Glutamatergic neuron (in vitro differentiated cells): ENCODE measurements around the gene FMN1. TPM values are rescaled to one million over a fixed set of nuclear protein-coding genes. Genes with fewer than 3 reads are reported as not detected.
"Not testable (repeated sequence)": the region's sequence is repeated elsewhere in the genome, so short reads cannot be mapped to it uniquely, and the experiment has no call there.

ENCODE experiments used
- DNase-seq: peaks from one replicate; pipeline ENCODE4 v3.0.0; 2022
- H3K27ac Mint-ChIP-seq: one replicate; pipeline ENCODE4 v1.8.0; 2020; ENCODE audit warnings: mild to moderate bottlenecking, mixed read lengths, inconsistent platforms; ENCODE audit not compliant: unreplicated experiment
- H3K27me3 Mint-ChIP-seq: one replicate; pipeline ENCODE4 v1.8.0; 2020; ENCODE audit warnings: mild to moderate bottlenecking, moderate library complexity, mixed read lengths, inconsistent platforms; ENCODE audit not compliant: unreplicated experiment
- H3K36me3 Mint-ChIP-seq: one replicate; pipeline ENCODE4 v1.8.0; 2020; ENCODE audit warnings: mild to moderate bottlenecking, mixed read lengths, inconsistent platforms; ENCODE audit not compliant: unreplicated experiment
- H3K4me1 Mint-ChIP-seq: one replicate; pipeline ENCODE4 v1.8.0; 2020; ENCODE audit warnings: mild to moderate bottlenecking, low read depth, mixed read lengths, inconsistent platforms; ENCODE audit not compliant: unreplicated experiment
- H3K4me3 Mint-ChIP-seq: one replicate; pipeline ENCODE4 v1.8.0; 2020; ENCODE audit warnings: mild to moderate bottlenecking, mixed read lengths, inconsistent platforms; ENCODE audit not compliant: unreplicated experiment
- H3K9me3 Mint-ChIP-seq: one replicate; pipeline ENCODE4 v1.8.0; 2020; ENCODE audit warnings: mild to moderate bottlenecking, moderate library complexity, mixed read lengths, inconsistent platforms; ENCODE audit not compliant: unreplicated experiment
- CTCF ChIP-seq: fragments of 200-600 bp; sonication (generic); IDR thresholded peaks from one replicate; pipeline ENCODE4 v1.5.0; 2021; ENCODE audit not compliant: partially characterized antibody, unreplicated experiment
- total RNA-seq: library from RNA; stranded (reverse); fragmentation: NEBNext Ultra II Directional; extraction: Animal tissue kit (Norgen Biotek cat#: 25700); gene quantifications from one replicate; pipeline ENCODE4 v1.2.1, GENCODE V29; 2021; ENCODE audit not compliant: unreplicated experiment

FMN1 gene
- total RNA-seq, 1 donor from 2014 or later: 1.1 TPM

GRCh38 chr15:32853592-32853991, 340.9 kb downstream of the FMN1 start:
- Mint-ChIP-seq H3K27ac (no peak overlapping the region), H3K4me3 (no peak overlapping the region), H3K4me1 (no peaks in the 10 kb centered on the region), H3K9me3 (no peaks in the 10 kb centered on the region), H3K27me3 (no peaks in the 10 kb centered on the region), H3K36me3 (no peaks in the 10 kb centered on the region)
- no peak for DNase-seq
- TF ChIP-seq CTCF: no peak

GRCh38 chr15:32852771-32853170, 341.7 kb downstream of the FMN1 start:
- Mint-ChIP-seq H3K9me3 (no peaks in the 10 kb centered on the region), H3K4me1 (no peaks in the 10 kb centered on the region), H3K4me3 (no peak overlapping the region), H3K27me3 (no peaks in the 10 kb centered on the region), H3K36me3 (no peaks in the 10 kb centered on the region), H3K27ac (no peak overlapping the region)
- DNase-seq: no peak
- no peak for TF ChIP-seq CTCF

GRCh38 chr15:32852017-32852416, 342.5 kb downstream of the FMN1 start:
- Mint-ChIP-seq H3K27ac (no peak overlapping the region), H3K36me3 (no peaks in the 10 kb centered on the region), H3K4me3 (no peak overlapping the region), H3K4me1 (no peaks in the 10 kb centered on the region), H3K9me3 (no peaks in the 10 kb centered on the region), H3K27me3 (no peaks in the 10 kb centered on the region)
- no peak for DNase-seq
- no peak for TF ChIP-seq CTCF

GRCh38 chr15:32851572-32851971, 342.9 kb downstream of the FMN1 start:
- TF ChIP-seq CTCF: no peak
- Mint-ChIP-seq H3K27me3 (no peaks in the 10 kb centered on the region), H3K4me3 (no peak overlapping the region), H3K9me3 (no peaks in the 10 kb centered on the region), H3K4me1 (no peaks in the 10 kb centered on the region), H3K36me3 (no peaks in the 10 kb centered on the region), H3K27ac (no peak overlapping the region)
- DNase-seq: no peak

GRCh38 chr15:32849769-32850668, 344.5 kb downstream of the FMN1 start:
- H3K9me3 Mint-ChIP-seq: no peaks in the 10 kb centered on the region
- no peak overlapping the region for H3K27ac Mint-ChIP-seq
- no peaks in the 10 kb centered on the region for H3K36me3 Mint-ChIP-seq
- no peak for TF ChIP-seq CTCF
- no peaks in the 10 kb centered on the region for H3K27me3 Mint-ChIP-seq
- DNase-seq: no peak
- H3K4me3 Mint-ChIP-seq: no peak overlapping the region
- no peaks in the 10 kb centered on the region for H3K4me1 Mint-ChIP-seq

- DNase-seq, H3K9me3 Mint-ChIP-seq, H3K4me3 Mint-ChIP-seq, H3K27me3 Mint-ChIP-seq, H3K36me3 Mint-ChIP-seq, H3K4me1 Mint-ChIP-seq, H3K27ac Mint-ChIP-seq: not testable (repeated sequence)
These were observed 347.8 kb downstream of the FMN1 start for GRCh38 chr15:32846671-32847070.
